A549 (cell line): Measurements from ENCODE around the gene RAB8B. TPM values are rescaled to one million over a fixed set of nuclear protein-coding genes. Genes with fewer than 3 reads are reported as not detected.
A peak's percentile ranks its signal among the peaks of the same experiment; 100 is the strongest.

Experiments
- CBX8 ChIP-seq: fragments of 200-600 bp; sonication (generic); IDR thresholded peaks from 2 replicates; pipeline ENCODE4 v1.6.1; 2016
- CEBPB ChIP-seq, 2 experiments: fragments of >200 bp in 1 of 2; sonication (Bioruptor Twin) in 1 of 2; formaldehyde crosslinking in 1 of 2; IDR thresholded peaks; 2 replicates each; pipeline ENCODE4 v1.6.1; 2012 to 2016
- CHD2 ChIP-seq: fragments of 150-350 bp; IDR thresholded peaks from 2 replicates; pipeline ENCODE4 v1.6.1; 2014; ENCODE audit warnings: low read length; ENCODE audit not compliant: partially characterized antibody
- CHD4 ChIP-seq: fragments of 200-600 bp; sonication (generic); IDR thresholded peaks from 2 replicates; pipeline ENCODE4 v1.6.1; 2016; ENCODE audit warnings: antibody characterized with exemption, mild to moderate bottlenecking, borderline replicate concordance
- E2F6 ChIP-seq: IDR thresholded peaks from 2 replicates; pipeline ENCODE4 v1.6.1; 2012; ENCODE audit warnings: low read depth, borderline replicate concordance
- EHF ChIP-seq: fragments of 250-450 bp; sonication (Bioruptor Pico); IDR thresholded peaks from 2 replicates; pipeline ENCODE4 v1.5.0; 2020; ENCODE audit warnings: mild to moderate bottlenecking
- ELK1 ChIP-seq: fragments of 150-350 bp; IDR thresholded peaks from 2 replicates; pipeline ENCODE4 v1.6.1; 2014; ENCODE audit warnings: low read depth, mild to moderate bottlenecking, low read length
- EP300 ChIP-seq, 2 experiments: fragments of >200 bp; sonication (Bioruptor Twin); formaldehyde crosslinking; IDR thresholded peaks; 2 replicates in 1 of 2; 3 replicates in 1 of 2; pipeline ENCODE4 v1.6.1; 2016 to 2017
- FOSL2 ChIP-seq, 2 experiments: fragments of 450-650 bp in 1 of 2; fragments of >200 bp in 1 of 2; sonication (Bioruptor Twin) in 1 of 2; formaldehyde crosslinking; IDR thresholded peaks; 2 replicates each; pipeline versions ENCODE4 v1.5.0 to v1.6.1; 2016 to 2020; ENCODE audit warnings: mild to moderate bottlenecking in 1 of 2, moderate library complexity in 1 of 2
- HDAC2 ChIP-seq: fragments of 200-600 bp; sonication (generic); IDR thresholded peaks from 2 replicates; pipeline ENCODE4 v1.6.1; 2016
- HEYL ChIP-seq: fragments of 250-450 bp; sonication (Bioruptor Pico); IDR thresholded peaks from 2 replicates; pipeline ENCODE4 v1.8.0; 2021; ENCODE audit warnings: mild to moderate bottlenecking, moderate library complexity
- HOXB5 ChIP-seq: fragments of 250-450 bp; sonication (Bioruptor Pico); IDR thresholded peaks from 2 replicates; pipeline ENCODE4 v1.5.0; 2020; ENCODE audit warnings: mild to moderate bottlenecking, moderate library complexity
- JUN ChIP-seq, 2 experiments: fragments of >200 bp; sonication (Bioruptor Twin); formaldehyde crosslinking; IDR thresholded peaks; 2 replicates in 1 of 2; 3 replicates in 1 of 2; pipeline ENCODE4 v1.6.1; 2016 to 2017
- KDM1A ChIP-seq: fragments of 200-600 bp; sonication (generic); IDR thresholded peaks from 2 replicates; pipeline ENCODE4 v1.6.1; 2016; ENCODE audit warnings: low read depth, mild to moderate bottlenecking
- KDM5A ChIP-seq: fragments of 200-600 bp; sonication (generic); IDR thresholded peaks from 2 replicates; pipeline ENCODE4 v1.6.1; 2016; ENCODE audit warnings: antibody characterized with exemption, mild to moderate bottlenecking
- MAFK ChIP-seq: fragments of 450-650 bp; IDR thresholded peaks from 2 replicates; pipeline ENCODE4 v1.6.1; 2014; ENCODE audit not compliant: partially characterized antibody
- MAX ChIP-seq: IDR thresholded peaks from 2 replicates; pipeline ENCODE4 v1.6.1; 2012
- MYC ChIP-seq: IDR thresholded peaks from 2 replicates; pipeline ENCODE4 v1.6.1; 2012; ENCODE audit warnings: mild to moderate bottlenecking, inconsistent platforms, low read length, improper control_type of control experiment, borderline replicate concordance
- NR3C1 ChIP-seq: fragments of >200 bp; sonication (Bioruptor Twin); formaldehyde crosslinking; IDR thresholded peaks from 3 replicates; pipeline ENCODE4 v1.6.1; 2017
- PBX3 ChIP-seq: IDR thresholded peaks from 2 replicates; pipeline ENCODE4 v1.6.1; 2012
- PHF8 ChIP-seq: fragments of 200-600 bp; sonication (generic); IDR thresholded peaks from 2 replicates; pipeline ENCODE4 v1.6.1; 2016; ENCODE audit warnings: low read depth, mild to moderate bottlenecking, antibody characterized with exemption, moderate library complexity, borderline replicate concordance
- POLR2A ChIP-seq: IDR thresholded peaks from 2 replicates; pipeline ENCODE4 v1.6.1; 2012; ENCODE audit warnings: mild to moderate bottlenecking, low read length
- POLR2AphosphoS2 ChIP-seq: conservative IDR thresholded peaks from 2 replicates; pipeline ENCODE4 v1.6.1; 2012; ENCODE audit warnings: low read length, improper control_type of control experiment, inconsistent platforms
- RARB ChIP-seq: fragments of 250-450 bp; sonication (Bioruptor Pico); IDR thresholded peaks from 2 replicates; pipeline ENCODE4 v1.8.0; 2021; ENCODE audit warnings: mild to moderate bottlenecking, moderate library complexity
- REST ChIP-seq: fragments of 200-600 bp; sonication (generic); IDR thresholded peaks from 2 replicates; pipeline ENCODE4 v1.6.1; 2016; ENCODE audit warnings: antibody characterized with exemption, mild to moderate bottlenecking, moderate library complexity
- RNF2 ChIP-seq: fragments of 200-600 bp; sonication (generic); IDR thresholded peaks from 2 replicates; pipeline ENCODE4 v1.6.1; 2016; ENCODE audit warnings: low read depth, mild to moderate bottlenecking, antibody characterized with exemption, moderate library complexity, borderline replicate concordance
- SMC3 ChIP-seq: fragments of >200 bp; sonication (Bioruptor Twin); formaldehyde crosslinking; IDR thresholded peaks from 3 replicates; pipeline ENCODE4 v1.6.1; 2018; ENCODE audit warnings: inconsistent platforms
- TFCP2L1 ChIP-seq: fragments of 250-450 bp; sonication (Bioruptor Pico); IDR thresholded peaks from 2 replicates; pipeline ENCODE4 v1.5.0; 2021; ENCODE audit warnings: mild to moderate bottlenecking
- TP53 ChIP-seq: fragments of 250-450 bp; sonication (Bioruptor Pico); IDR thresholded peaks from 2 replicates; pipeline ENCODE4 v1.5.0; 2021; ENCODE audit warnings: mild to moderate bottlenecking, moderate library complexity
- ZC3H11A ChIP-seq: fragments of 450-650 bp; IDR thresholded peaks from 2 replicates; pipeline ENCODE4 v1.6.1; 2014; ENCODE audit warnings: antibody characterized with exemption, mild to moderate bottlenecking
- ZFP36 ChIP-seq: fragments of 450-650 bp; IDR thresholded peaks from 2 replicates; pipeline ENCODE4 v1.6.1; 2014; ENCODE audit warnings: borderline replicate concordance; ENCODE audit not compliant: partially characterized antibody
- ZNF302 ChIP-seq: fragments of 250-450 bp; sonication (Bioruptor Pico); IDR thresholded peaks from 2 replicates; pipeline ENCODE4 v1.9.0; 2021; ENCODE audit warnings: inconsistent platforms, mild to moderate bottlenecking, moderate library complexity
- polyA plus RNA-seq, 4 experiments: library from polyadenylated mRNA; depleted of rRNA in 3 of 4; stranded (reverse); fragments of >200 nt; fragmentation: RNase III in 1 of 4; extraction: RNeasy Plus Mini Kit Qiagen cat#74134 plus additional on column Dnase treatment in 1 of 4; gene quantifications; 2 replicates in 3 of 4; 3 replicates in 1 of 4; pipeline ENCODE4 v1.2.3, GENCODE V29; 2011 to 2017
- TF ChIP-seq, protein P1 (sequence below): fragments of >200 bp; sonication (Bioruptor Twin); formaldehyde crosslinking; IDR thresholded peaks from 3 replicates; pipeline ENCODE4 v1.5.1; 2016
- TF ChIP-seq, protein P2 (sequence below): fragments of 450-650 bp; IDR thresholded peaks from 2 replicates; pipeline ENCODE4 v1.6.1; 2014; ENCODE audit warnings: antibody characterized with exemption

Gene RAB8B
- polyA plus RNA-seq, 2 of the 4 experiments (the other 2 are of a cell fraction) = 21.5 to 41.4 TPM

DNA sequence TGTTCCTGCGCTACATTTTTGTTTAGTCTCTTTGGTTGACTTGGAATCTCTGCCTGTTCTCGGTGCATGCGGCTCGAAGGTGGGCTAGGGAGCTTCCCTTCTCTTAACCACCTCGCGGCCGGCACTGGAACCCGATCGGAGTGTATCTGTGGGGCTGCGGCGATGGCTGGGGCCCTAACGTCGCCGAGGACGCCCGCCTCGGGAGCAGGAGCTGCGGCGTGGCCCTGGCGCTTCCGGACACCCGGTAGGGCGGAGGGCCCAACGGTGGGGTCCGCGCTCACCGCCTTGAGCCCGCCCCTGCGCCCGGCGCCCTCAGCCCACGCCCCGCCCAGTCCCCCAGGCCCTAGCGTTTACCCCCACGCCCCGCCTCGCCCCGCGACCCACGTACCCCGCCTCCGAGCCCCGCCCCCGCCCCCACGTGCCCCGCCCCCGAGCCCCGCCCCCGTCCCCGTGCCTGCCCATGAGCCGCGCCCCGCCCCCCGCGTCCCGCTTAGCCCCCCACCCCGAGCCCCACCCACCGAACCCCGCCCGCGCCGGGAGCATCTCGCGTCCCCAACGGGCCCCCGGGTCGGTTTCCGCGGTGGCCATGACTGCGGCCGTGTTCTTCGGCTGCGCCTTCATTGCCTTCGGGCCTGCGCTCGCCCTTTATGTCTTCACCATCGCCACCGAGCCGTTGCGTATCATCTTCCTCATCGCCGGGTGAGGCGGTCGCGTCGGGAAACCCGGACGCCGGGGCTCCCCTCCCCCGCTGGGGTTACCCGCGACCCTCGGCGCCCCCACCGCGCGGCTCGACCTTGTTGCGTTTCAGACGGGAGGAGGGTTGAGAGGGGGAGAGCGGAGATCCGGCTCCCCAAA, 87.9 kb downstream of the RAB8B start, which contains the start of gene APH1B (continued):
- TF ChIP-seq, protein P1, sequence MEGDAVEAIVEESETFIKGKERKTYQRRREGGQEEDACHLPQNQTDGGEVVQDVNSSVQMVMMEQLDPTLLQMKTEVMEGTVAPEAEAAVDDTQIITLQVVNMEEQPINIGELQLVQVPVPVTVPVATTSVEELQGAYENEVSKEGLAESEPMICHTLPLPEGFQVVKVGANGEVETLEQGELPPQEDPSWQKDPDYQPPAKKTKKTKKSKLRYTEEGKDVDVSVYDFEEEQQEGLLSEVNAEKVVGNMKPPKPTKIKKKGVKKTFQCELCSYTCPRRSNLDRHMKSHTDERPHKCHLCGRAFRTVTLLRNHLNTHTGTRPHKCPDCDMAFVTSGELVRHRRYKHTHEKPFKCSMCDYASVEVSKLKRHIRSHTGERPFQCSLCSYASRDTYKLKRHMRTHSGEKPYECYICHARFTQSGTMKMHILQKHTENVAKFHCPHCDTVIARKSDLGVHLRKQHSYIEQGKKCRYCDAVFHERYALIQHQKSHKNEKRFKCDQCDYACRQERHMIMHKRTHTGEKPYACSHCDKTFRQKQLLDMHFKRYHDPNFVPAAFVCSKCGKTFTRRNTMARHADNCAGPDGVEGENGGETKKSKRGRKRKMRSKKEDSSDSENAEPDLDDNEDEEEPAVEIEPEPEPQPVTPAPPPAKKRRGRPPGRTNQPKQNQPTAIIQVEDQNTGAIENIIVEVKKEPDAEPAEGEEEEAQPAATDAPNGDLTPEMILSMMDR = no peak
- TF ChIP-seq MAX = peak; percentile 91
- no peak for TF ChIP-seq HDAC2
- peak; percentile 67 for TF ChIP-seq PHF8
- TF ChIP-seq ZC3H11A = no peak
- TF ChIP-seq ELK1 = no peak
- TF ChIP-seq POLR2A = peak; percentile 95
- no peak for TF ChIP-seq HEYL (CRISPR knock-in tag)
- TF ChIP-seq, protein P2, sequence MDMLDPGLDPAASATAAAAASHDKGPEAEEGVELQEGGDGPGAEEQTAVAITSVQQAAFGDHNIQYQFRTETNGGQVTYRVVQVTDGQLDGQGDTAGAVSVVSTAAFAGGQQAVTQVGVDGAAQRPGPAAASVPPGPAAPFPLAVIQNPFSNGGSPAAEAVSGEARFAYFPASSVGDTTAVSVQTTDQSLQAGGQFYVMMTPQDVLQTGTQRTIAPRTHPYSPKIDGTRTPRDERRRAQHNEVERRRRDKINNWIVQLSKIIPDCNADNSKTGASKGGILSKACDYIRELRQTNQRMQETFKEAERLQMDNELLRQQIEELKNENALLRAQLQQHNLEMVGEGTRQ = no peak
- no peak for TF ChIP-seq NR3C1
- TF ChIP-seq FOSL2 (IDR thresholded peaks at IDR 0.05) = no peak
- TF ChIP-seq FOSL2 (CRISPR knock-in tag; IDR thresholded peaks at IDR 0.05) = no peak
- TF ChIP-seq RARB = no peak
- no peak for TF ChIP-seq CBX8
- no peak for TF ChIP-seq REST
- TF ChIP-seq ZNF302 (CRISPR knock-in tag) = no peak
- TF ChIP-seq TFCP2L1 = no peak
- TF ChIP-seq CHD2 = no peak
- no peak for TF ChIP-seq ZFP36
- TF ChIP-seq MYC = 0 out of 2 replicates have a peak, but pooled peaks have one; percentile 44
- TF ChIP-seq TP53 = no peak
- peak; percentile 64; the same call in 1 of the 2 replicates for TF ChIP-seq E2F6
- no peak for TF ChIP-seq PBX3
- no peak for TF ChIP-seq CEBPB (IDR thresholded peaks at IDR 0.05)
- no peak for TF ChIP-seq KDM5A
- peak; percentile 37; the same call in 2 of the 3 replicates for TF ChIP-seq SMC3
- no peak for TF ChIP-seq CHD4
- no peak for TF ChIP-seq HOXB5 (CRISPR knock-in tag)
- TF ChIP-seq MAFK = no peak
- TF ChIP-seq JUN (IDR thresholded peaks at IDR 0.05) = peak in 1 of 2 experiments; percentile 97; a peak in 4 of 5 replicates
- peak in 1 of 2 experiments; percentile 22; a peak in 1 of 5 replicates for TF ChIP-seq EP300 (IDR thresholded peaks at IDR 0.05)
- no peak for TF ChIP-seq EHF (CRISPR knock-in tag)
- TF ChIP-seq RNF2 = no peak
- no peak for TF ChIP-seq KDM1A
- TF ChIP-seq POLR2AphosphoS2 = no peak
